Neural progenitor cell (in vitro differentiated cells): ENCODE measurements around the gene B3GALT5.

Source experiments
- EZH2 ChIP-seq: fragments of 200-600 bp; sonication (generic); IDR thresholded peaks from 2 replicates; pipeline ENCODE4 v1.6.1; 2017; ENCODE audit warnings: antibody characterized with exemption, mild to moderate bottlenecking, moderate library complexity
- EZH2phosphoT487 ChIP-seq: fragments of 200-600 bp; sonication (generic); IDR thresholded peaks from 2 replicates; pipeline ENCODE4 v1.6.1; 2017; ENCODE audit warnings: antibody characterized with exemption
- TF ChIP-seq, protein P1 (sequence below): fragments of 200-600 bp; sonication (generic); IDR thresholded peaks from 2 replicates; pipeline ENCODE4 v1.5.1; 2017; ENCODE audit warnings: antibody characterized with exemption, mild to moderate bottlenecking

DNA sequence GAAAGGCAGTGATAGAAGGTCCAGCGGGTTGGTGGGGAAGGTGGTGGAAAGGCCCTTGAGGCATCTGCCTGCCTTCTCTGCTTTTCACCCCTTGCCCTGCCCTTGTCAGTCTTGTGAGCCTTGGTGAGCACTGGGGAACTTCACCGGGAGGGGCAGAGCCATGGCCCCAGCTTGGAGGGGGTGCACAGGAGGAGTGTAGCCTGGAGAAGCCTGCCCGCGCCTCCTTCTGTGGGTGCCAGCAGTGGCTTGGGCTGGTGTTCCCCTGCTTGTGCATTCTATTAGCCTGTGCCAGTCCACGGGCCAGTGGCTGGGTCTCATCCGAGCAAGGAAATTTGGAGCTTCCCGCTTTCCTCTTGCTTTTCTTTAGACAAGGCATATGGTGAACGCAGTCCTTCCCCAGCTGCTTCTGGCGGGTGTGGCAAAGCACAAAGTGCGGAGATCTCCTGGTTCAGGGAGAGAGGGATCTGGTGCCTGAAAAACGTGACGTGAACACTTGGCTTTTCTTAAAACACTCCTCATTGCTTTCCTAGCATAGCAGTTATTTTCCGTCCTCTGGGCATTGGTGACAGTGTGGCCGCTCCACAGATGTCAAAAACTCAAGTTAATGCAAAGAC is 10.6 kb upstream of the B3GALT5 start:
- TF ChIP-seq, protein P1, sequence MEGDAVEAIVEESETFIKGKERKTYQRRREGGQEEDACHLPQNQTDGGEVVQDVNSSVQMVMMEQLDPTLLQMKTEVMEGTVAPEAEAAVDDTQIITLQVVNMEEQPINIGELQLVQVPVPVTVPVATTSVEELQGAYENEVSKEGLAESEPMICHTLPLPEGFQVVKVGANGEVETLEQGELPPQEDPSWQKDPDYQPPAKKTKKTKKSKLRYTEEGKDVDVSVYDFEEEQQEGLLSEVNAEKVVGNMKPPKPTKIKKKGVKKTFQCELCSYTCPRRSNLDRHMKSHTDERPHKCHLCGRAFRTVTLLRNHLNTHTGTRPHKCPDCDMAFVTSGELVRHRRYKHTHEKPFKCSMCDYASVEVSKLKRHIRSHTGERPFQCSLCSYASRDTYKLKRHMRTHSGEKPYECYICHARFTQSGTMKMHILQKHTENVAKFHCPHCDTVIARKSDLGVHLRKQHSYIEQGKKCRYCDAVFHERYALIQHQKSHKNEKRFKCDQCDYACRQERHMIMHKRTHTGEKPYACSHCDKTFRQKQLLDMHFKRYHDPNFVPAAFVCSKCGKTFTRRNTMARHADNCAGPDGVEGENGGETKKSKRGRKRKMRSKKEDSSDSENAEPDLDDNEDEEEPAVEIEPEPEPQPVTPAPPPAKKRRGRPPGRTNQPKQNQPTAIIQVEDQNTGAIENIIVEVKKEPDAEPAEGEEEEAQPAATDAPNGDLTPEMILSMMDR = no peak
- no peak for TF ChIP-seq EZH2
- TF ChIP-seq EZH2phosphoT487 = no peak
